PFSK-1 (cell line): ENCODE results near the gene MED15.

Source experiments
- POLR2AphosphoS5 ChIP-seq: IDR thresholded peaks from 2 replicates; pipeline ENCODE4 v1.6.1; 2012; ENCODE audit warnings: low read depth, mild to moderate bottlenecking, control low read depth, low read length, moderate library complexity
- TF ChIP-seq, protein P1 (sequence below), 2 experiments: IDR thresholded peaks; 2 replicates each; pipeline versions ENCODE4 v1.6.1 to v1.8.0; 2011 to 2012; ENCODE audit warnings: low read depth in 2 of 2, low read length in 2 of 2, control low read depth in 1 of 2, inconsistent platforms in 1 of 2, mild to moderate bottlenecking in 1 of 2, moderate library complexity in 1 of 2; ENCODE audit not compliant: insufficient read depth in 1 of 2

DNA sequence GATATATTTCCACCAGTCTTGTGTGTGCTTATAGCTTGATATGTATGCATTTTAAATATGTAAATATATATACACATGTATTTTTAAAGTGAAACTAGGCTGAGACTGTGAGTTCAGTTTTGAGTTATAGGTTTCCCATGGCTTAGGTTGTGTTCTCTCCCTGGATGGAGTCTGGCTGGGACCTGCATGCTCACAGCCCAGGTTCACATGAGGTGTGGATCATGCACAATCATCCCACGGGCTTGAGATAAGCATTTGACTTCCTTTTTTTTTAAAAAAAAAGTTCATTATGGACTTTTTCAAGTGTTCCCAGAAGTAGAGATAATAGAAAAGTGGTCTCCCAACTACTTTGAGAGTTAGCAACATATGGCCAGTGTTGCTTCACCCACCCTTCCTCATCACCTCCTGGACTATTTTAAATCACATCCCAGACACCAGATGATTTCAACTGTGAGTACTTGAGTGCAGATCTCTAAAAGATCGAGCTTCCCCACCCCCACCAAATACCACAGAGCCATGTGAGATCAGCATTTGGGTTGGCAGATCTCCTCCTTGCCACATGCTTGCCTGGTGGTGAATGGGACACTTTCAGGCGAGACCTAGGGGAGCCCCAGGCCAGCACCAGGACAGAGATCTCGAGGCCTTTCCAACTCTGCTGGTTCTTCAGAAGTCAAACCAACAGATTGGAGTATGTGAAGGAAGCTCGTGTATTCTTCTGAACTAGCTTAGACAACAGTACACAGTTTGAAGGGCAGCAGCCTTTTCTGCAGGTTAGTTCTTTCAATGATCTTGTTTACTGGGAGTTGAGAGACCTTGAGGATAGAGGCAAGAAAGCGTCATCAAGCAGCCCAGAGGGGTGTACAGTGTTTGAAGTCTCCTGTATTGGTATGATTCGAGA is 15.9 kb downstream of the MED15 start:
- no peak for TF ChIP-seq POLR2AphosphoS5
- TF ChIP-seq, protein P1, sequence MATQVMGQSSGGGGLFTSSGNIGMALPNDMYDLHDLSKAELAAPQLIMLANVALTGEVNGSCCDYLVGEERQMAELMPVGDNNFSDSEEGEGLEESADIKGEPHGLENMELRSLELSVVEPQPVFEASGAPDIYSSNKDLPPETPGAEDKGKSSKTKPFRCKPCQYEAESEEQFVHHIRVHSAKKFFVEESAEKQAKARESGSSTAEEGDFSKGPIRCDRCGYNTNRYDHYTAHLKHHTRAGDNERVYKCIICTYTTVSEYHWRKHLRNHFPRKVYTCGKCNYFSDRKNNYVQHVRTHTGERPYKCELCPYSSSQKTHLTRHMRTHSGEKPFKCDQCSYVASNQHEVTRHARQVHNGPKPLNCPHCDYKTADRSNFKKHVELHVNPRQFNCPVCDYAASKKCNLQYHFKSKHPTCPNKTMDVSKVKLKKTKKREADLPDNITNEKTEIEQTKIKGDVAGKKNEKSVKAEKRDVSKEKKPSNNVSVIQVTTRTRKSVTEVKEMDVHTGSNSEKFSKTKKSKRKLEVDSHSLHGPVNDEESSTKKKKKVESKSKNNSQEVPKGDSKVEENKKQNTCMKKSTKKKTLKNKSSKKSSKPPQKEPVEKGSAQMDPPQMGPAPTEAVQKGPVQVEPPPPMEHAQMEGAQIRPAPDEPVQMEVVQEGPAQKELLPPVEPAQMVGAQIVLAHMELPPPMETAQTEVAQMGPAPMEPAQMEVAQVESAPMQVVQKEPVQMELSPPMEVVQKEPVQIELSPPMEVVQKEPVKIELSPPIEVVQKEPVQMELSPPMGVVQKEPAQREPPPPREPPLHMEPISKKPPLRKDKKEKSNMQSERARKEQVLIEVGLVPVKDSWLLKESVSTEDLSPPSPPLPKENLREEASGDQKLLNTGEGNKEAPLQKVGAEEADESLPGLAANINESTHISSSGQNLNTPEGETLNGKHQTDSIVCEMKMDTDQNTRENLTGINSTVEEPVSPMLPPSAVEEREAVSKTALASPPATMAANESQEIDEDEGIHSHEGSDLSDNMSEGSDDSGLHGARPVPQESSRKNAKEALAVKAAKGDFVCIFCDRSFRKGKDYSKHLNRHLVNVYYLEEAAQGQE (IDR thresholded peaks at IDR 0.05; ENCODE audit: insufficient read depth in 1 of 2, low read depth in 2 of 2, low read length in 2 of 2): no peak
